ENCODE data around the gene KRT222. TPM values are rescaled to one million over a fixed set of nuclear protein-coding genes. Genes with fewer than 3 reads are reported as not detected.

KRT222 gene
- total RNA-seq, 1 experiment from 2014 or later, result not detected

GRCh38 chr17:40606548-40607353 lies 58.2 kb downstream of the KRT222 start:
- Histone ChIP-seq H3K4me1 (ENCODE audit: insufficient read depth, low read length, poor library complexity, severe bottlenecking) (no peaks in the 10 kb centered on the region), H3K9me3 (ENCODE audit: low read depth, low read length, poor library complexity, severe bottlenecking) (no peaks in the 10 kb centered on the region), H3K4me3 (ENCODE audit: low read depth, low read length, poor library complexity, severe bottlenecking) (no peak overlapping the region), H3K36me3 (ENCODE audit: insufficient read depth, low read length, poor library complexity, severe bottlenecking) (no peaks in the 10 kb centered on the region), H3K27ac (ENCODE audit: low read depth, low read length, poor library complexity, severe bottlenecking) (no peak overlapping the region), H3K27me3 (replicated peaks; ENCODE audit: insufficient read depth, low read depth, low read length, poor library complexity) (no peaks in the 10 kb centered on the region)
- no TSS peak for BruUV-seq (replicated peaks)
- ChIA-PET POLR2A (ENCODE audit: low non-redundant PET) (no interaction called here), CTCF (no interaction called here)
- intact Hi-C loops (cut with micrococcal nuclease; ENCODE audit: unreplicated experiment), result no loop called here
- DNase-seq (ENCODE audit: low spot score), result no peak
- TF ChIP-seq CTCF (conservative IDR thresholded peaks at IDR 0.05; ENCODE audit: low read depth, low read length) (no peak), EZH2 (IDR thresholded peaks at IDR 0.05; ENCODE audit: borderline replicate concordance, low read depth, low read length, poor library complexity, severe bottlenecking) (no peak)

GRCh38 chr17:40605306-40605705 lies 59.7 kb downstream of the KRT222 start:
- Histone ChIP-seq H3K9me3 (ENCODE audit: low read depth, low read length, poor library complexity, severe bottlenecking) (no peaks in the 10 kb centered on the region), H3K27ac (ENCODE audit: low read depth, low read length, poor library complexity, severe bottlenecking) (no peak overlapping the region), H3K4me3 (ENCODE audit: low read depth, low read length, poor library complexity, severe bottlenecking) (no peak overlapping the region), H3K36me3 (ENCODE audit: insufficient read depth, low read length, poor library complexity, severe bottlenecking) (no peaks in the 10 kb centered on the region), H3K4me1 (ENCODE audit: insufficient read depth, low read length, poor library complexity, severe bottlenecking) (no peaks in the 10 kb centered on the region), H3K27me3 (replicated peaks; ENCODE audit: insufficient read depth, low read depth, low read length, poor library complexity) (no peaks in the 10 kb centered on the region)
- TF ChIP-seq CTCF (conservative IDR thresholded peaks at IDR 0.05; ENCODE audit: low read depth, low read length) (no peak), EZH2 (IDR thresholded peaks at IDR 0.05; ENCODE audit: borderline replicate concordance, low read depth, low read length, poor library complexity, severe bottlenecking) (no peak)
- no TSS peak for BruUV-seq (replicated peaks)
- no peak for DNase-seq (ENCODE audit: low spot score)
- ChIA-PET CTCF (no interaction called here), POLR2A (ENCODE audit: low non-redundant PET) (no interaction called here)
- intact Hi-C loops (cut with micrococcal nuclease; ENCODE audit: unreplicated experiment), result no loop called here

Other genes with a start within 250 kb of the KRT222 start
- 188 and 216 TPM in 2 replicates for gene TOP2A, start 247.3 kb downstream of the KRT222 start, total RNA-seq (2021)
- gene IGFBP4, start 221.7 kb downstream of the KRT222 start, total RNA-seq (2021), result 4.8 and 6.5 TPM in 2 replicates
- gene TNS4, start 163.6 kb downstream of the KRT222 start, total RNA-seq (2021), result not detected in 2 replicates
- 0.30 and 0.55 TPM in 2 replicates for gene CCR7, start 99.7 kb downstream of the KRT222 start, total RNA-seq (2021)
- gene SMARCE1, start 17.4 kb downstream of the KRT222 start, total RNA-seq (2021), result 91.4 and 108 TPM in 2 replicates
- gene KRT24, start 38.6 kb upstream of the KRT222 start, total RNA-seq (2021), result not detected in 2 replicates
- gene KRT25, start 90.2 kb upstream of the KRT222 start, total RNA-seq (2021), result 0.28 and 0.42 TPM in 2 replicates
- gene KRT26, start 107.0 kb upstream of the KRT222 start, total RNA-seq (2021), result not detected in 2 replicates
- not detected in 2 replicates for gene KRT27, start 117.4 kb upstream of the KRT222 start, total RNA-seq (2021)
- gene KRT28, start 134.8 kb upstream of the KRT222 start, total RNA-seq (2021), result not detected in 2 replicates
- 35.0 and 36.2 TPM in 2 replicates for gene KRT10, start 157.4 kb upstream of the KRT222 start, total RNA-seq (2021)
- gene KRT12, start 202.0 kb upstream of the KRT222 start, total RNA-seq (2021), result not detected in 2 replicates
- gene KRT20, start 220.1 kb upstream of the KRT222 start, total RNA-seq (2021), result not detected in 2 replicates